ENCODE results near the gene LRRC15.
A peak's percentile ranks its signal among the peaks of the same experiment; 100 is the strongest.

LRRC15 gene

DNA sequence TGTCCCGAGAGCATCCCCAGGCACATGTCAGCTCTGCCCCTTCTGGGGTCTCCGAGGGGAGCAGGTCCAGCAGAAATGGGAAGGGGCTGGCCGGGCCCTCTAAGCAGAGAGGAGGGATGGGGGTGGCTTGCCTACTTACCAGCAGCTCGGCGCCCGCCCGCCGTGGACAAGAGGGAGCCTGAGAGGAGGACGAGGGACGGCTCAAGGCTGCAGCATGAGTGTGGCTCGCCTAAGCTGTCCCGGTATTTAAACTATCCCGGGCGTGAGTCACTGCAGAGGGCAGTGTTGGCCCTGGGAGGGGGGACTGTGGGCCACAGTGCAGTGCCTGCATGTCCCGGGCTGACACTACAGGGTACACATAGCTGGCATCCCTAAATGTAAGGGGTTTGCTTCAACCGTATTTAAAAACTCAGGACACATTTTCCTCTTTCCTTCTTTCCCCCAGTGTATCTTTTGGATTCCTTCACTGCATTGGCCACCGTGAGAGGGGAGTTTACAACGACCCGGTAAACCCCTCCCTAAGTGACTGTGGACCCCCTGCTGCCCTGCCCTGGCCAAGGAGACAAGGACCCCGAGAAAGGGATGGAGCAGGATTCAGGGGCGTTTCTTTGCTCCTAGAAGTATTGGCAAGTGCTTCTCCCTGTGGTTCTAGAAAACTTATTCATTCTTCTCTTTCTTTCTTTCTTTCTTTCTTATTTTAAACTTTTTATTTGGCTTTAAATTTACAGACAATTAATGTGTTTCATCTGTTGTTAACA is at the start of gene LRRC15:
LRRC15 (minus strand) TSS at position 222 of the 758 bp plus-strand sequence. CDS start 8,700 bp downstream, outside the sequence.
- DNase-seq = no peak

DNA sequence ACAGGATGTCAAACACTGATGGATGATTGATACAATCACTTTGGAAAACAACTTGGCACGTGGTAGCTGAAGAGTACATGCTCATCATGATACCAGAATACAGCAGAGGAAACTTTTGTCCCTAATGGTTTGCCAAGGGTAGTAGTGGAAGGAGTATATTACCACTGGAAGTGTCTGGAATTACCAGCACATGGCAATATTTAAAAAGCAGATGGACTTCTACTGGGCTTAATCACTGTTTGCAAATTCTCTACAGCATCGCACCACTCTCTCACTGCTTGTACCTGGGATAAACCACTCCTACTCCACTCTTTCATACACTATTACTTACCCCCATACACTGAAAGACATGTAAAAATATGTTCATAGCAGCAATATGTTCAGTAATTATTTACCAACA is 49.1 kb upstream of the LRRC15 start:
- DNase-seq = no peak

DNA sequence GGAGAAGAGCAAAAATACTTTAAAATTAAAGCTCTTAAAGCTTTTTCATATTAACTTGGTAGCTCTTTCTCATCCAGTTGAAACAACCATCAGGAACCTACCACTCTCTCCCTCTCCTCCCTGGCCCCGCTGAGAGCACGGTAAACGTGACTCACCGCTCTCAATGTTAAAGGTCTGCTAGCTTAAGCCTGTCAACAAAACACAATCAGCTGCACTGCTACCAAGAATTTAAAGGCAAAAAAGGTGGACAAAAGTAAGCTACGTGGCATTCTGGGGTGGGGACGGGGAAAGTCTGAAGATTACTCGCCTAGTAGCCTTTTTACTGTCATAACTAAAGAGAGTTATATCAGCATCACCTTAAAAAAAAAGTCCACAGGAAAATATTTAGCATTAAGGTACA is 37.9 kb upstream of the LRRC15 start:
- DNase-seq = no peak

DNA sequence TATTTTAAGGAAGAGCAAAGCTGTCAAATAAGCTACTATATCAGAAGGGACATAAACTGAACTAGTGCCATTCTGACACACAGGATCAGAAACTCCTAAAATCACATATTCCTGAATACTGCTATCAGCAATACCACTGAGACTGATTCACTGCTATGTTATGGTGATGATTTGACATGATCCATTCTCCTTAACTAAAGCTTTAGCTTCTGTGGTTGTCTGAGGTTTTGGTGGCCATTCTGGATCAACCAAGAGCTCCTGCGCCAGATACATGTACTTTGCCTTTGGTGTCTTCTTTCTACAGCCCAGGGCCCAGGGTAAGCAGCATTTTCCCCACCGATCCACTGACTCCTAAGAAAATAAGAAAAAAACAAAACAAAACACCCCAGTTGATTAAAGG is 36.2 kb upstream of the LRRC15 start:
- no peak for DNase-seq

DNA sequence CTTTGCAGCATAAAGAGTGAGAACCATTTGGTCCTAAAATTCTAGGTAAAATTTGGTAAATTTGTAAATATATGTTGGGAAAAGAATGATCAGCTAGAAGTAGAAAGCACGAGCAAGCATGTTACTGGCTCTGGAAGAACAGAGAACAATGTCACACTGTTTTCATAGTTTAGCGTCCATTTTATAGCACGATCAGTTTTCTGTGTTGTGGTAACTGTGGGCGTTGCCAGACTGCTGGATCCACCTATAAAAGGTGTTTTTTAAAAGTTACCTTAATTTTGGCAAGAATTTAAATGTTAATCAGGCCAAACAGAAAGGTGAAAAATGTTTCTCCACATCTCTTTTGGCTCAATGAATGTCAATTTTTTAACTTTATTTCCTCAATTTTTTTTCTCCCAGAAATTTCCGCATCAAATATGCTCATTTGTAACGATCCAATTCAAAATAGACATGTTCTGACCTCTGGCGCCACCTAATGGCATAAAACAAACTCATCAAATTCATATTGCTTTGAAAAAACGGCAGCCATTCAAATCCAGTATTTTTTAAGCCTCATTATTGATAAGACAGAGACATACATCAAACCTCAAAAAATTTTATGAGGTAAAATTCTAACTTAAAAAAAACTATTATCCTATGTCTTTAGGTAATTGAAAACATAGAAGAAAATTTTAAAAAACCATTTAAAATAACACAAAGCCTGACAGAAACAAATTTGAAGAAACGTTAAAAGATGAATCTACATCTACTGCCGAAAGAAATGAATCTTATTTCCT is 35.0 kb upstream of the LRRC15 start:
- no peak for DNase-seq

DNA sequence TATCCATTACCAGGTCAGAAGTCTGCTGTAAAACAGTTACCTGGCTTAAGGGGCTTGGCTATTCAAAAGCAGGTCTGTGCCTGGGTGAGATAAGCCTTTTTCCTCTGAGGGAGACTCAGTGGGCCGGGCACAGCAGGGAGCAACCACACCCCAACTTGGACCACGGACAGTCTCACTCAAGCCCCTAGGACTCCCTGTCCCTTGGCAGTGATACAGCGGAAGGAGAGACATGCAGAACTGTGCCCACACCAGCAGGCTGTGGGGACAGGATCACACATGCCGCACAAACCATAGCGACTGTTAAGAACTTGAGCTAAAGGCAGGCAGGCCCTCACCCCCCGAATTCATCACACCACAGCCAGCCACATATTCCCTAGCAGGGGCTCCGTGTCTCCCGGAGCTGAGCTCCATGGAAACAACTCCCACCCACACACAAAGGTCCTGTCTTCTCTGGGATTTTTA is 32.4 kb upstream of the LRRC15 start:
- no peak for DNase-seq

DNA sequence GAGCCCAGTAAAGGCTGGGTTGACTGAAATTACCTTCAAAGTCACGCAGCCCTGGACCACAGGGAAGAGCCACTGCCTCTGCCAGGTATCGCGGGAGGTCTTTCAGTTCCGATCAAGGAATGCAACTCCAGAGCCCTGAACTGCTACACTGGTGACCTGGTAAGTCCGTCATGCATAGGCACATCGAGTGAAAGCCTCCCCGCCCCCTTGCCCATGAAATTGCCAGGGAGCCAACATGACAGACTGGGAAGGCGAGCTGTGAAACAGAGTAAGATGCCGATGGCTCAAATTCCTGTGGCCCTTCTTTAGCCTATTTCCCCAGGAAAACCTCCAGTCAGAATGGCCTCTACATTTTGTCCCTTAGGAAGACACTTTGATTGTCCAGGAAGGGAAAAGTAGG is 31.8 kb upstream of the LRRC15 start:
- DNase-seq = no peak

DNA sequence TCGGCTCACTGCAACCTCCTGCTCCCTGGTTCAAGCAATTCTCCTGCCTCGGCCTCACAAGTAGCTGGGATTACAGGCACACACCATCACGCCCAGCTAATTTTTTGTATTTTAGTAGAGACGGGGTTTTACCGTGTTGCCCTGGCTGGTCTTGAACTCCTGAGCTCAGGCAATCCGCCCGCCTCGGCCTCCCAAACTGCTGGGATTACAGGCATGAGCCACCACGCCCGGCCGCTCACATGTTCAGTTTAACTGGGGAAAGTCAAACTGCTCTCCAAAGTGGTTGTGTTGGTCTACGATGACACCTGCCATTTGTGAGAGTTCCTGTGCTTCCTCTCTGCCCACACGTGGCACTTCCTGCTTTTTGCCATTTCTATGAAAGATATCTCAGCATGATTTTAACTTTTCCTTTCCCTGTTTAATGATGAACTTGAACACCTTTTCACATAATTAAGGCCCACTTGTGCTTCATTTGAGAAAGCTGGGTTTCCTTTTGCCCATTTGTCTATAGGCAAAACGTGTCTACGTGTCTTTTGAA is 30.4 kb upstream of the LRRC15 start:
- DNase-seq = no peak

DNA sequence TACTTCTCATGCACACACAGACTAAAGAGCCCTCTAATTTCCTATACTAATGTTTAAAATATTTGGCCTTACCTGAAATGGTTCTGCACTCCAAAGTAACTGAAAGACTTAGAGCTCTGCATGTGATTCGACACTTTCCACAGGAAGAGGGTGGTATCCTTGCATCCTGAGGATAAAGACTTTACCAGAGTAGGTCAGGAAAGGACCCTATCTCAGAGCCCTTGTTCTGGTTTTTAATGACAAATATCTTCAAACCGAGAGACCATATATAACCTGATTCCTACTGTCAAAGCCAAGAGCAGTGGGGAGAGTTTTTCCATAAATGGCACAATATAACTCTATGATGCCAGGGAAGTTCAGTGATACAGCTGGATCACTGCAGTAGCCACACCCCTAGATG is 29.6 kb upstream of the LRRC15 start, which contains the start of gene GP5:
GP5 (minus strand) TSS at position 101 of the 400 bp plus-strand sequence. CDS start 984 bp downstream, outside the sequence.
- DNase-seq = no peak

DNA sequence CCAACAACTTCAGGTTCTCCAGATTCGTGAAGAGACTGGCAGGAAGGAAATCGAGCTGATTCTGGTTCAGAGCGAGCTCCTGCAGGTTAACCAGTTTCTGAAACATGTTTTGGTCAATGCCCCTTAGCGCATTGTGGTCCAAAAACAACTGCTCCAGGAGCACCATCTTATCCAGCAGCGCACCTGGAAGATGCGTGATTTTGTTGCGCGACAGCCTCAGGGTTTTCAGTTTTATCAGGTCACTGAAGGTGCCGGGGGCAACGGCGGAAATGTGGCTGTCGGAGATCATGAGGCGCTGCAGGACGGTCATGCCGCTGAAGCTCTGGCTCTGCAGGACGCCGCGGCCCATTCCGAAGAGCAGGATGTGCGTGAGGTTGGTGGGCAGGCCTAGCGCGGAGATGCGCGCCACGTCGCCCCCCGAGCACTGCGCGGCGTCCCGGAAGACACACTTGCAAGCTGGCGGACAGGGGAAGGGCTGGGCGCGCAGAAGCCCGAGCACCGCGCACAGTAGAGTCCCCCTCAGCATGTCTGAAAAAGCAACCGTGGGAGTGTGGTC is 28.3 kb upstream of the LRRC15 start:
- peak; percentile 57 for DNase-seq

DNA sequence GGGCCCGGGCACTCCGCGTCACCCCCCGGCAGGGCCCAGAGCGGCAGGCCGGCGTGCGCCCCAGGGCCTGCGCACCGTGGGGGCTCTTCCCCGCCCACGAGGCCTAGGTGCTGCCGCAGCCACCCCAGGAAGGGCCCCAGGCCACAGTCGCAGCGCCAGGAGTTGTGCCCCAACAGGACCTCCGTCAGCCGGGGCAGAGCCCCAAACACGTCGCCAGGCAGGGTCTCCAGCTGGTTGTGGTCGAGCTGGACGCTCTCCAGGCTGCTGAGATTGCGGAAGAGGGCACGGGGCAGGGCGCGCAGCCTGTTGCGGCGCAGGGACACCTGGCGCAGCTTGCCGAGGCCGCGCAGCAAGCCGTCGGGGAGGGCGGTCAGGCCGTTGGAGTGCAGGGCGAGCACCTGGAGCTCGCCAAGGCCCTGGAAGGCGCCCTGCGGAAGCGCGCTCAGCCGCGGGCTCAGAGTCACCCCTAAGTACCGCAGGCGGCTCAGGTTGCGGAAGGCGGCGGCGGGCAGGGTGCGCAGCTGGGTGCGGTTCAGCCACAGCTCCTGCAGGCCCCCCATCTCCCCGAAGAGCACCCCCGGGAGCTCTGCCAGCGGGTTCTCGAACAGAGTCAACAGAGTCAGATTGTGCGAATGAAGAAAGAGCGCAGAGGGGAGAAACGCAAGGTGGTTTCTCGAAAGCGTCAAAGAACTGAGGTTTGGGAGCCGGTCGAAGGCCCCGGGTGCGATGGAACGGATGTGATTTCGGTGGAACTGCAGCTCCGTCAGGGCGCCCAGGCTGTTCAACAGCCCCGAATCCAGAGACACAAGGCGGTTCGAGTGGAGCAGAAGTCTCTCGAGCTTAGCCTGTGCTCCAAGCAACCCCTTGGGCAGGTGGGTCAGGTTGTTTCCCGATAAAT is 27.6 kb upstream of the LRRC15 start:
- DNase-seq = peak; percentile 57

DNA sequence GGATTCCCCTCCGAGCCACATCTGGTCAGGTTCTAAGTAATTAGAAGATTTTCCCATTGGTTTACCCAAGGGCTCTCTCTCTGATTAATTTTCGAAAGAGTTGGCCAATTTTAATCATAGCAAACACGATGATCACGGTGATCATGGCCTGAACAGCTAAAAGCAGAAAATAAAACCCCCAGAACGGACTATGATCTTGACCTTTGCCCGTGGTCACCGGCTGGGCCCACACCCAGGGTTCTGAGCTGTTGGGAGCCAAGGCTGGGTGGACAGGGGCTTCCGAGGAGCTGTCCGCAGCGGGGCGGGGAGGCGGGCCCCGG is 27.0 kb upstream of the LRRC15 start:
- DNase-seq = no peak

DNA sequence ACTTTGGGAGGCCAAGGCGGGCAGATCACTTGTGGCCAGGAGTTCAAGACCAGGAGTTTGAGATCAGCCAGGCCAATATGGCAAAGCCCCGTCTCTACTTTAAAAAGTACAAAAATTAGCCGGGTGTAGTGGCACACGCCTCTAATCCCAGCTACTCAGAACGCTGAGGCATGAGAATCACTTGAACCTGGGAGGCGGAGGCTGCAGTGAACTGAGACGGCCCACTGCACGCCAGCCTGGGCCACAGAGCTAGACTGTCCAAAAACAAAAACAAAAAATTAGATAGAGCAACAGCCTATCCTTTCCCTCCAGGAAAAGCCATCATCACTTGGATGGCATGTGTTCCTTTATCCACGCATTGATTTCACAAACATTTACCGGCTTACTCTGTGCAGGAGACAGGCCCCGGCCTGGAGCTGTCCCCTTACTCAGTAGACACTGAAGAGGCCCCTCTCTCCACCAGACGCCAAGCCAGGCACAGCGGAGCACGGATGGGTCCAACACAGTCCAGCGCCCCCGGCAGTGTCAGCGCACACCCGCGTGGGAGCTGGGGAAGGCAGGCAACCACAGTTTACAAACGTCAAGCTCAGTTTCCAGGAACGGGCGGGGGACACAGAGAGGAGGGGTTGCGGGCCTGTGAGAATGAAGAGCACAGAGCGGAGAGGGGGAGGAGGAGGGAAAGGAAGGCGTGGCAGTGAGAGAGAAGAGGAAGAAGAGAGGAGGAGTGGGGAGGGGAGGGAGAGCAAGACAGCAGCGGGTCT is 26.4 kb upstream of the LRRC15 start:
- peak; percentile 74 for DNase-seq

DNA sequence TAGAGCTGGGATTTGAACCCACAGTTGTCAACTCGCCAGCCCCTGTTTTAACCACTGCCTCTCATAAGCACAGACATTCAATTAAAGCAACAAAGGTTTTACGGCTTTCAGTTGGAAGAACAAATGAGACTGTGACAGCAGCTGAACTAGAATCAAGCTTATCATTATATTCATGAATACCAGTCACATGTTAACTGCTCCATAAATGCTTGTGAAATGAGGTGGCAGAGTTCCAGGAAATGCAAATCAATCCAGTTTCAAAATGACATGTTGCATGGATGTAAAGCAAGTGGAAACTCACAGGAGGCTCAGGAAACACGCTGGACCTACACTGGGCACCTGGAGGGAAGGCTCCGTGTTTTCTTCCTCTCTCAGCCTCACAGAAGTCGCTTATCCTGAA is 25.7 kb upstream of the LRRC15 start:
- DNase-seq = no peak

DNA sequence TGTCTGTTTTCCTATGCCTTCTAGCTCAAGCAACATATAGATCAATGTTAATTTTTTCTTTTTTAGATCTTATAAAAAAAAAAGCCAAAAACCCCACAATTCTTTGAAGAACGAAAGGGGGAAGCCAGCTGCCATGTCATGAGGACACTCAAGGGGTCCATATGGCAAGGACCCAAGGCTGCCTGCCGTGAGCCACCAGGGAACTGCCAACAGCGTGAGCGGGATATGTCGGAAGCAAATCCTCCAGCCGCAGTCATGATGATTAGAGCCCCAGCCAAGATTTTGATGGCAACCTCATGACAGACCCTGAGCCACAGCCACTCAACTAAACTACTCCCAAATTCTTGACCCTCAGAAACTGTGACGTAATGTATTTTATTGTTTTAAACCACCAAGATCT is 23.0 kb upstream of the LRRC15 start:
- DNase-seq = no peak

DNA sequence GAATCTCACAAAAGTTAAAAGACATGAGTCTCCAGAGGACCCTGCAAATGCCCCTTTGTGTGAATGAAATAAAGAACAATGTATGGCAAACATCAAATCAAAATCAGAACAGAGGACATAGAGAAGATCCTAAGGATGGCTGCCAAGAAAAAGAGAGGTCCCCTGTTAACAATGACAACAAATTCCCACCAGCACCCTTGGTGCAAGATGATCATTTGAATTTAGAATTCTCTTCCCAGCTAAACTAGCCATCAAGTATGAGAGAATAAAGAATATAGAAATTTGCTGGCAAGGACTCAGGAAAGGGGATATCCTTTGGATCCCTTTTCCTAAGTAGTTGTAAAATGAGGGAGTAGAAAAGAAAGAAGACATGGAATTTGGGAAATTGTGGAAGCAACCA is 21.3 kb upstream of the LRRC15 start:
- no peak for DNase-seq

DNA sequence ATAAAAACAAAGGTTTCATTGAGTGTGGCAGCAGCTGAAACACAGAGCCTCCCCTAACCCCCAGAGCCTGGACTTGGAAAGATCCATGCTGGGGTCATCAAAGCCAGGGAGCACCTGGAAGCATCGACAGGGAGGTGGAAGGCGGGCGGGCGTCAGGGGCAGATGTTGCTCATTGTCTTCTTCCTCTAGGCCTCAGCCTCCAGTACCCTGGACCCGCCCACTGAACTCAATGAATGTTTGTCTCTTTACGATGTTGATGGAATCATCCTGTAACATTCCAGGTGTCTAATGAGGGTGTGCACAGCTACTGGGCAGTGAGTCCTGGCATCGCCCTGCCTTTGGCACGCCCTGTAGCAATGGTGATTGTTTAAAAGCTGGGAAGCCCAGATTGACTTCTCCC is 19.7 kb upstream of the LRRC15 start:
- DNase-seq = no peak

DNA sequence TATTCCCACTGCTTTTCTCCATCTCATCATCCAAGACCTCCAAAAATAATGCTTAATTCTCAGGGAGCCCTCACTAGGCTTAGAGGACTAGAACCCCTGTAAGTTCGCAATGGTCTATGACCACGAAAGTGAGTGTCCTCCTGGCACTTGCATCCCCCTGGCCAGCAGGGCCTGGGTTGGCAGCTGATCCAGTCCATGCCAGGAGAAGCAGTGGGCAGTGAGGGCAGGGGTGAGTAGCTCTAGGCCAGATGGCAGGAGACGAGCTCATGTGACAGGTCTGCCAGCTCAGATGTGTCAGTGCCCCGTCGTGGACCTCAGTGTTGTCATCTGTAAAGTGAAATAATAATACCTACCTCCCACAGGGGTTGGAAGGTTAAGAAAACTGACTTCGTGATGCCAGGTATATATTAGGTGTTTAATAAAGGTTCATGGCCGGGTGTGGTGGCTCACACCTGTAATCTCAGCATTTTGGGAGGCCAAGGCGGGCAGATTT is 18.4 kb upstream of the LRRC15 start:
- DNase-seq = no peak

DNA sequence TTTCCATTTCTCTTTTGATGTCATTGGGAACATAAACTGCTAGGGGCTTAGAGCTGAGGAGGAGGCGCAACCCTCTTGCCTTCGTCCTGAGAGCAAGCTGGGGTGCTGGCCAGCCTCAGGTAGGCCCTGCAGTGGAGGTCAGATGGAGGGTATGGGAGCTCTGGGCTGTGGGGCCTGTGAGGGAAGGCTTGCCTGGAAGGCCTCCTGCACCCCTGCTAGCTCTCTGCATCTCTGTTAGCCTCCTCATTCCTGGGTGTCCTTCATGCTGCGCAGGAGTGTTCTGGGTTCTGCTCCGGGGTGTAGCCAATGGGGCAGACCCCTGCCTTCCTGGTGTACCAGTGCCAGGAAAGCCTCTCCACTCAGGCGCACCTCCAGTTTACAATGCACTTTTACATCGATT is 17.7 kb upstream of the LRRC15 start:
- no peak for DNase-seq

DNA sequence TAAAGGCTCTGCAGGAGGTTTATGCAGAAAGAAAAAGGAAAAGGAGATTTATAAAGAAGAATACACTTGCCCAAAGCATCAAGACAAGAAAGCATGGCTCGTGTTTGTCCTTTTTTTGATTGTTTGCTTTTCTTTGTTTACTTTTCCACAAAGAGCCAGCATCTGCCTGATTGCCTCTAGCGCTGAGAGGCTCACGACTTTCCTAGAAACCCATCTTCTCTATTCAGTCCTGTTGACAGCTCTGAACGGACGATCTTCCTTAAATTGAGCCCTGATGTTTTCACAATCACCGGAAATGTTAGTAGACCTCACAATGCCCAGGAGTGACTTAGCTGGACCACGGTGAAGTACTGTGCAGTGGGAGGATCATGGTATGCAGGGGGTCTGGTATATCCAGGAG is 17.1 kb upstream of the LRRC15 start:
- no peak for DNase-seq

DNA sequence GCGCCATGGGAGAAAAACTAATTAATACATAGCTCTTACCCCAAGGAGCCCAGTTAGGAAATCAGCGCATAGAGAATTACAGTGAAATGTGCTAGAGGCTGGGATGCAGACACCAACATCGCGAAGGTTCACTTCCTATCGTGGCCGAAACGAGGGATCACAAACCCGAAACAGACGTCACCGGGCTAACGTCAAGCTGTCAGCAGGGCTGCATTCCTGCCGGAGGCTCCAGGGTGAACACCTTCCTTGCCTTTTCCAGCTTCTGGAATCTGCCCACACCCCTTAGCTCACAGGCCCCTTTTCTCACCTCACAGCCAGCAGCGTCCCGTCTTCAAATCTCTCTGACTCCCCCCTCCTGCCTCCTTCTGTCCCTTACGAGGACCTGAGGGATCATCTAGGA is 16.5 kb upstream of the LRRC15 start:
- DNase-seq = no peak

DNA sequence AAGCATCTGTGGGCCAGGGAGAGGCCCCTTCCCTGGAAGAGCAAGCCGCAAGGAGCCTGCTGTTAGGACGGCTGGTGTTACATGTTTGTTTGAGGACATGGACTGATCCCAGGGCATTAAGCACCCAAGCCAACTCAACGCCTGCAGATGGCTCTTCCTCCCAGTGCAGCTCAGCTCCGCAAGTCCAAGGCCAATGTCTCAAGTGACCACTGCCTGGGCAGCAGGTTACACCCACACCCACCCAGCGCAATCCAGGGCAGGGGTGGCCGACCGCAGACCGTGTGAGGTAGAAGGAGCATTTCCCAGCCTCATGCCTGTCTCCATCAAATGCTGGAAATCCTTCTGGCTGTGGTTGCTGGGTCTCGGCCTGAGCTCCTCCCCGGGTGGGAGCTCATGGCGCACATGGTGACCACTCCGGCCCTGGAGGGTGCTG is 15.0 kb upstream of the LRRC15 start:
- DNase-seq = peak; percentile 34

Measured in right forelimb (tissue), 1 donor.